SU-DHL-6 (cell line): Measurements from ENCODE around the gene WNT10A.
A peak's percentile ranks its signal among the peaks of the same experiment; 100 is the strongest.

Source experiments
- H2AFZ ChIP-seq: fragments of 200-600 bp; sonication (generic); 2 replicates; pipeline ENCODE4 v1.6.1; 2014; ENCODE audit warnings: low read depth, mild to moderate bottlenecking, moderate library complexity, mixed read lengths, antibody characterized with exemption, low read length; ENCODE audit not compliant: severe bottlenecking
- H3F3A ChIP-seq: fragments of 200-600 bp; shearing (Covaris generic); 2 replicates; pipeline ENCODE4 v1.6.0; 2016; ENCODE audit warnings: antibody characterized with exemption, mild to moderate bottlenecking; ENCODE audit not compliant: insufficient read depth
- H3K27ac ChIP-seq: fragments of 200-600 bp; sonication (generic); 2 replicates; pipeline ENCODE4 v1.5.1; 2016; ENCODE audit warnings: low read depth, mild to moderate bottlenecking, low read length, moderate library complexity, mixed read lengths
- H3K27me3 ChIP-seq: fragments of 200-600 bp; sonication (generic), shearing (Covaris generic); 2 replicates; pipeline ENCODE4 v1.6.0; 2014; ENCODE audit warnings: mild to moderate bottlenecking, low read length
- H3K36me3 ChIP-seq: fragments of 200-600 bp; sonication (generic); 2 replicates; pipeline ENCODE4 v1.6.1; 2014; ENCODE audit warnings: mild to moderate bottlenecking, low read length, mixed read lengths
- H3K4me2 ChIP-seq: fragments of 300-600, 200-600 bp; shearing (Covaris generic), sonication (generic); 2 replicates; pipeline ENCODE4 v1.6.0; 2014; ENCODE audit warnings: low read length, low read depth, mild to moderate bottlenecking; ENCODE audit not compliant: poor library complexity, severe bottlenecking
- H3K4me3 ChIP-seq: fragments of 200-600 bp; sonication (generic); 2 replicates; pipeline ENCODE4 v1.5.1; 2014; ENCODE audit warnings: antibody characterized with exemption, low read length, mild to moderate bottlenecking, mixed read lengths; ENCODE audit not compliant: insufficient read depth, poor library complexity, severe bottlenecking
- H3K79me2 ChIP-seq: fragments of 200-600 bp; sonication (generic); 2 replicates; pipeline ENCODE4 v1.6.1; 2014; ENCODE audit warnings: mild to moderate bottlenecking, low read length, moderate library complexity; ENCODE audit not compliant: insufficient read depth
- H3K9ac ChIP-seq: fragments of 200-600 bp; sonication (generic); 2 replicates; pipeline ENCODE4 v1.7.0; 2014; ENCODE audit warnings: mild to moderate bottlenecking, low read length
- H3K9me2 ChIP-seq: fragments of 200-600 bp; sonication (generic); replicated peaks from 2 replicates; pipeline ENCODE4 v1.6.1; 2014; ENCODE audit warnings: low read length; ENCODE audit not compliant: insufficient read depth
- H3K9me3 ChIP-seq: fragments of 200-600 bp; sonication (generic); 2 replicates; pipeline ENCODE4 v1.6.1; 2014; ENCODE audit warnings: low read length, mixed read lengths; ENCODE audit not compliant: insufficient read depth
- H4K20me1 ChIP-seq: fragments of 200-600 bp; sonication (generic); 2 replicates; pipeline ENCODE4 v1.6.1; 2014; ENCODE audit warnings: low read depth, mild to moderate bottlenecking, antibody characterized with exemption, low read length, moderate library complexity, mixed read lengths
- CTCF ChIP-seq: fragments of 200-600 bp; sonication (generic); IDR thresholded peaks from one replicate; pipeline ENCODE4 v1.5.1; 2017; ENCODE audit warnings: antibody characterized with exemption, mild to moderate bottlenecking, low read length, moderate library complexity; ENCODE audit not compliant: insufficient read depth, poor library complexity, severe bottlenecking
- EZH2phosphoT487 ChIP-seq: fragments of 200-600 bp; sonication (generic), shearing (Covaris generic); conservative IDR thresholded peaks from 2 replicates; pipeline ENCODE4 v1.6.1; 2018; ENCODE audit warnings: mild to moderate bottlenecking, antibody characterized with exemption, low read length, moderate library complexity, mixed read lengths

Gene WNT10A

GRCh38 chr2:218875692-218876246 is 4.9 kb upstream of the WNT10A start:
- no peak overlapping the region for H3K4me2 ChIP-seq
- H3K4me3 ChIP-seq: no peak overlapping the region
- no peaks in the 10 kb centered on the region for H3K36me3 ChIP-seq
- no peak overlapping the region for H3K9ac ChIP-seq
- H4K20me1 ChIP-seq: no peaks in the 10 kb centered on the region
- no peaks in the 10 kb centered on the region for H3K9me3 ChIP-seq
- no peaks in the 10 kb centered on the region for H3K9me2 ChIP-seq
- peaks cover 14% of the 10 kb centered on the region for H3F3A ChIP-seq
- peaks cover under 1% of the 10 kb centered on the region; the same call in 1 of the 2 replicates for H3K79me2 ChIP-seq
- no peak overlapping the region for H2AFZ ChIP-seq
- H3K27ac ChIP-seq: no peak overlapping the region
- no peak for TF ChIP-seq EZH2phosphoT487
- TF ChIP-seq CTCF: no peak
- no peaks in the 10 kb centered on the region for H3K27me3 ChIP-seq

GRCh38 chr2:218876562-218877219 is 4.0 kb upstream of the WNT10A start:
- no peak for TF ChIP-seq EZH2phosphoT487
- TF ChIP-seq CTCF: peak; percentile 99
- no peak overlapping the region for H2AFZ ChIP-seq
- peak overlapping the region; percentile 5; the same call in 1 of the 2 replicates for H3K9ac ChIP-seq
- H3K27me3 ChIP-seq: no peaks in the 10 kb centered on the region
- H3F3A ChIP-seq: peaks cover 22% of the 10 kb centered on the region
- H3K9me2 ChIP-seq: no peaks in the 10 kb centered on the region
- H4K20me1 ChIP-seq: no peaks in the 10 kb centered on the region
- peak overlapping the region; percentile 98 for H3K27ac ChIP-seq
- peak overlapping the region; percentile 82 for H3K4me2 ChIP-seq
- H3K79me2 ChIP-seq: peaks cover 10% of the 10 kb centered on the region; the same call in 1 of the 2 replicates
- no peaks in the 10 kb centered on the region for H3K36me3 ChIP-seq
- H3K4me3 ChIP-seq: no peak overlapping the region
- H3K9me3 ChIP-seq: no peaks in the 10 kb centered on the region

- Histone ChIP-seq H3K9me2 (no peaks in the 10 kb centered on the region), H3K4me3 (no peak overlapping the region), H3K27me3 (no peaks in the 10 kb centered on the region), H3K9ac (peak overlapping the region; percentile 92; the same call in 1 of the 2 replicates), H3K36me3 (no peaks in the 10 kb centered on the region), H3K9me3 (no peaks in the 10 kb centered on the region), H4K20me1 (no peaks in the 10 kb centered on the region), H3K4me2 (peak overlapping the region; percentile 82), H2AFZ (no peak overlapping the region), H3F3A (peaks cover 28% of the 10 kb centered on the region), H3K27ac (peak overlapping the region; percentile 98), H3K79me2 (peaks cover 16% of the 10 kb centered on the region; the same call in 1 of the 2 replicates)
- TF ChIP-seq CTCF (no peak), EZH2phosphoT487 (no peak)
Measured at GRCh38 chr2:218877331-218877730, 3.3 kb upstream of the WNT10A start.
